ENCODE measurements around the gene FXR1.
A peak's percentile ranks its signal among the peaks of the same experiment; 100 is the strongest.
"Not testable (repeated sequence)": the region's sequence is repeated elsewhere in the genome, so short reads cannot be mapped to it uniquely, and the experiment has no call there.

Gene FXR1

DNA sequence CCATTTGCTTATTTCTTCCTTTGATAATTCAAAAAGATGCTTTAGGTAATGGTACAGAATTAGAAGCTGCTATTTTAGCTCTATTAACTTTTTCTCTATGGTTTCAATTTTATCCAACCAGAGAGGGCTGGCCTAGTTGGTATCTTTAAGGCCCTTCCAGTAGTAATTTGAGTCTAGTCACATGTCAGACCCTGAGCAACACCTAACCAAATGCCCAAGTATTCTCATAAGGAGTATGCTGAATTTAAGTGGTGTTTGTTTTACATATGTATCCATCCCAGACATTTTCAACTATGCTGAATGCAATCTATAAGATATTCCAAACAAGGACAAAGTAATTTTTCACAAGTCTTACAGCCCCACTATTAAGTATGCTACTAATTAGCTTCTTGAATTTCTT, 67.5 kb downstream of the FXR1 start:
- no peak overlapping the region for H3K4me3 ChIP-seq (ENCODE audit: control insufficient read depth, low read depth, low read length)
- TF ChIP-seq CTCF (IDR thresholded peaks at IDR 0.05; ENCODE audit: control insufficient read depth, insufficient read depth, low read depth, low read length, missing control alignments), result no peak
- no peak for DNase-seq (ENCODE audit: low read depth)

DNA sequence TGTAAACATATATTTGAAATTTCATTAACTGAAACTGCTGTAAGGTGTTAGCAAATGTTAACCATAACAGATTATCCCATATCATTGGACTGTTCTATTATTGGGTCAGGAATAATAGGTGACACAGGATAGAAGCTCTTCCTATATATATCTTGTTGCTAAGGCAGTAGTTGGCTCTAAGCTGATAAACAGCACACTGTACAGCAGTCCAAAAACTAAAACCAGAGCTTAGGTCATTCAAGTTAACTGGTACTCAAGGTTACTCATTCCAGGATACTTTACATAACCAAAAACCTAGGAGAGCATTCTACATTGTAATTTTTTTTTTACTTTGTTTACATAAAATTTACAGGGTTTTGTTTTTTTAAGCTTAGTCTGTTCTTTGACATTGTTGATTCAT, 68.1 kb downstream of the FXR1 start:
- no peak for TF ChIP-seq CTCF (IDR thresholded peaks at IDR 0.05; ENCODE audit: control insufficient read depth, insufficient read depth, low read depth, low read length, missing control alignments)
- no peak for DNase-seq (ENCODE audit: low read depth)
- no peak overlapping the region for H3K4me3 ChIP-seq (ENCODE audit: control insufficient read depth, low read depth, low read length)

DNA sequence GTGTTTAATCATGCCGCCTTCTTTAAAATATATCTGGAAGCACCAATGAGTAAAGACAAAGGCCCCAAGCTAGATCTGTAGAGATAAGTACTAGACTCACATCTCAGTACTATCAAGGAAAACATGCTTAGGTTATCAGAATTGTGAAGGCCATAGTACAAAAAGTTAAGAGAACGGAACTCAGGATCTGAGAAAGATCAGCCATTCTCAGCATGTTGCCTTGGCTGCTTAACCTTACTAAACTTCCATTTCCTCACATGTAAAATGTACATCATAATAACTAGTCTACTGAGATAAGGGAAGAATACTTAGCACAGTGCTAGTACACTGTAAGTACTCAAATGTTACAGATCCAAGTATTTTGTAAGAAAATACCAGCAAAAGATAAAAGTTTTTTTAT, 69.4 kb downstream of the FXR1 start:
- no peak for DNase-seq (ENCODE audit: low read depth)
- TF ChIP-seq CTCF (IDR thresholded peaks at IDR 0.05; ENCODE audit: control insufficient read depth, insufficient read depth, low read depth, low read length, missing control alignments), result no peak
- no peak overlapping the region for H3K4me3 ChIP-seq (ENCODE audit: control insufficient read depth, low read depth, low read length)

DNA sequence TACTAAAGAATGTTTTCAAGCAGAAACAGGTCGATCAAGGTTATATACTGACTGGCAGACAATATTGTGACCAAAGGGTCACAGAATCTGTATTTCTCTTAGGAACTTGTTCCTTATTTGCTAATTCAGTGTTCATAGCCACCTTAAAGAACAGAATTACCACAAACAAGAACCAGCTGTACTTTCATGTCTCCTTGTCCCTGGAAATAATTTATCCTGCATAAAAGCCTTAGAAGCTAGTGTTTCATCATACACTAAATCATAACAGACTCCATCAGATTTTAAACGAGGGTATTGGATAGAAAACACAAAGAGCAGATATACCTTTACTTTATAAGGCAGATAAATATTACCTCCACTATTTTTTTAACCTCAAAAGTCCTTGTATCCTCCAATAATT, 70.7 kb downstream of the FXR1 start:
- TF ChIP-seq CTCF (IDR thresholded peaks at IDR 0.05; ENCODE audit: control insufficient read depth, insufficient read depth, low read depth, low read length, missing control alignments), result no peak
- no peak for DNase-seq (ENCODE audit: low read depth)
- H3K4me3 ChIP-seq (ENCODE audit: control insufficient read depth, low read depth, low read length), result no peak overlapping the region

GRCh38 chr3:180986366-180986765, 73.9 kb downstream of the FXR1 start:
- not testable (repeated sequence) for H3K4me3 ChIP-seq (ENCODE audit: control insufficient read depth, low read depth, low read length); DNase-seq (ENCODE audit: low read depth)

DNA sequence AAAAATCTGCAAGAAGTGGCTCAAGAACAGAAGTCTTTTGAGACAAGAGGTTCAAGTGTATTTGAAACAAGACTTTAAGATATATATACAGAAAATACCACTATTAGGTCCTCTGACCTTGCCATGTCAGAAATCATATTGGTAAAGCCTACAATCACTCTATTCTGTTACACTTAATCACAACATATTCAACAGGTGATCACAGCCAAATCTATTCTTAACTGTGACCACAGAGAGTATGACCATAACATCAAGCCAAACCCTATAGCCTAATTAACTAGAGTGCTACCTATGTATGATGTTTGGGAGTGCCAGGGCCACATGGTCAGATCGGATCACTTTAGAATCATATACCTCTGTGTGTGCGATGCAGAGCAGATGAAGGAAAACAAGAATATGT, 74.9 kb downstream of the FXR1 start:
- no peak for DNase-seq (ENCODE audit: low read depth)
- TF ChIP-seq CTCF (IDR thresholded peaks at IDR 0.05; ENCODE audit: control insufficient read depth, insufficient read depth, low read depth, low read length, missing control alignments), result no peak
- H3K4me3 ChIP-seq (ENCODE audit: control insufficient read depth, low read depth, low read length), result no peak overlapping the region

DNA sequence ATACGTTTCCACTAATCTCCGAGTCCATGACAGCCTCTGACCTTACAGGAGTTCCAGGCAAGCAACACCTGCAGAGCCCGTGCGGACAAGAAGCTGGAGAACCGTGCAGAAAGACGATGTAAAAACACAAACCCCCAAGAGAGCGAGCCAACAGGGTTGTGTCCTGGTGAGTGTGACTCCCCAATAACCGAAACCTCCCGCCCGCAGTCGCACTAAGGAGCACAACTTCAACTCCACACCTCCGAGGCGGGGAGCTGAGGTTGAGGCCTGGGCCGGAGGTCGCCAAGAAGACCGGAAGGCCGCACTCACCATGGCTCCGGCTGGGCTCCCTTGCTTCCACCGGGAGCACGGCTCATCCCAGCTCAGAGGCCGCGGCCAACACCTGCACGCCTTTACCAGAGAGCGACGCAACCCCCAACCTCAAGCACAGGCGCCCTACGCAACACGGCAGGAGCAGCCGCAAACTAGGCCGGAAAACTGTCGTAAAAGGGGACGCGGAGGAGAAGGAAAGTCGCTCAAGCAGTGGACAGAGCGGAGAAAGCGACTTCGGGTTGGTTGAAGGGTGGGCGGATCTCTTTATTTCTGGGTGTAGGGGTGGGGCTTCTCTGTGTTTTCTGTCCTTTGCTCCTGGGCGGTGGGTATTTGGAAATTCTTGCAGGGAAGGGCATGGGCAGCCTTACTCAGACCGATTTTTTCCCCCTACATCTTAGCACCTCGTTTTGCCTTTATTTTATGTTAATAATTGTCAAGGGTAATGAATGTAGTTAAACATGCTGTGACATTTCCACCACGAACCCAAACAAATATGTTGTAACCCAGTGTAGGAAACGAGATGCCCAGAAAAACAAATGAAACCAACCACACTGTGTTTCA, 77.1 kb downstream of the FXR1 start, which contains the start of gene DNAJC19:
Gene DNAJC19, minus strand, starts transcription at position 446 of the 873 bp plus-strand sequence. Its CDS starts 134 bp downstream, at position 312.
- peak; percentile 91 for DNase-seq (ENCODE audit: low read depth)
- peak within 1 kb of the TSS; percentile 68 for H3K4me3 ChIP-seq (ENCODE audit: control insufficient read depth, low read depth, low read length)
- TF ChIP-seq CTCF (IDR thresholded peaks at IDR 0.05; ENCODE audit: control insufficient read depth, insufficient read depth, low read depth, low read length, missing control alignments), result no peak

Data from AG09309 (cell line).